Iris pigment epithelial cell (primary cell): ENCODE data around the gene CDADC1.
A peak's percentile ranks its signal among the peaks of the same experiment; 100 is the strongest.
"Not testable (repeated sequence)": the region's sequence is repeated elsewhere in the genome, so short reads cannot be mapped to it uniquely, and the experiment has no call there.

Source experiments
- DNase-seq: peaks from one replicate; pipeline ENCODE4 v3.0.0-alpha.2; 2011; ENCODE audit warnings: low read depth

The CDADC1 gene

DNA sequence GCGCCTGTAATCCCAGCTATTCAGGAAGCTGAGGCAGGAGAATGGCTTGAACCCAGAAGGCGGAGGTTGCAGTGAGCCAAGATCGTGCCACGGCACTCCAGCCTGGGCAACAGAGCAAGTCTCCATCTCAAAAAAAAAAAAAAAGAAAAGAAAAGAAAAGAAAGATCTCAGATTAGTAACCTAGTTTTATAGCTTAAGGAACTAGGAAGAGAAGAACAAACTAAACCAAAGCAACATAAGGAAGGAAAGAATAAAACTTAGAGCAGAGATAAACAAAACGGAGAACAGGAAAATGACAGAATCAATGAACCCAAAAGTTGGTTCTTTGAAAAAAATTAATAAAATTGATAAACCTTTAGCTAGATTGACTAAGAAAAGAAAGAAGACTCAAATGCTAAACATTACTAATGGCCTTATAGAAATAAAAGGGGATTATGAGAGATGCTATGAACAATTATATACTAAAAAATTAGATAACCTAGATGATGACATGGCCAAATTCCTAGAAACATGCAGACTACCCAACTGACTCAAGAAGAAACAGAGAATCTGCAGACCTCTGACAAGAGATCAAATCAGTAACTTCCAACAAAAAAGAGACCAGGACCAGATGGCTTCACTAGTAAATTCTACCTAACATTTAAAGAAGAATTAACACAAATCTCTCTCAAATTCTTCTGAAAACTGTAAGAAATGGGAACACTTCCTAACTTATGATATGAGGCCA, 68.2 kb downstream of the CDADC1 start:
- no peak for DNase-seq

DNA sequence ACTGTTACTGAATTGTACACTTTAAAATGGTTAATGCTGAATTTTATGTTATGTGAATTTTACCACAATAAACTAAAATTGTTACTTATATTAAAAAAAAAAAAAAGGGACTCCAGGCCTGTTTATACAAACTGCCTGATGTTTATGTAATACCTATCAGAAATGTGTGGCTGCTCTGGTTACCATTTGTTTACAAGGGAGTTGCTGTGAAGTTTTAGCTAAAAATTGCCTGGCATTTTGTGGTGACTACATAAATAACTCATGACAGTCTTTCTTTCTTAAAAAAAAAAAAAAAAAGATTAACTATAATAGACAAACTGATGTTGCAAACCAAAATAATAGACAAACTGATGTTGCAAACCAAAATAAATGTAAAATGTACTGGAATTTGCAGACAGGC, 71.8 kb downstream of the CDADC1 start:
- DNase-seq, result peak; percentile 68

DNA sequence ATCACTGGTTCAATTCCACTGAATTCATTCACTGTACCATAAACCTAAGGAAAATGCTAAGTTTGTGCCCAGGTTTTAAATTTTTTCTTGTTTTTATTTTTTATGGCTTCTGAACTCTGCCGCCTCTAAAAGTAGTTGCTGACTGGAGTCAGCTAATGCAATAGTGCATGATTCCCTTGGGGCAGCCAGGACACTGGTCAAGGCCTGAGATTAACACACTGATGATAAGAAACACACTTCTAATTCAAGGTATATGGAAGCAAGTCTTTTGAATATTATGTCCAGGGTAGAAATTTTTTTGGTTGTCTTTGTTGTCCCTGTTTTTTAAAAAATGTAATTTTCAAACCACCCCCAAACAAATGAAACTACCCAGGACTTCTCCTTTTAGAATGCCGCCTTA, 72.2 kb downstream of the CDADC1 start:
- no peak for DNase-seq

DNA sequence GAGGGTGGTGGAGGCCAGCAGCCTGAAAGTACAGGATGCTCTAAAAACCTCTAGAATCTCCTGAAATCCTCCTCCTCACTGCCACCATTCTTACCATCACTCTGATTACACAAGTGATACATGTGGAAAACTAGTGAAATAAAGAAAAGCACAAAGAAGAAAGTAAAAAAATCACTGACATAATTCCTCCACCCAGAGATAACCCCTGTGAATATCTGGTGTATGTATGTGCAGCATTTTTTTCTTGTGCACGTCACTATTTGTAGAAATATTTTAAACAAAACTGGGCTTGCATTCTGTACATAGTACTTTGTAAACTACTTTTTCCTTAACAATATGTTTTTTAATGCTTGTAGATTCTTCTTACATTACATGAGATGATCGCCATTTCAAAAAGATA, 73.2 kb downstream of the CDADC1 start:
- DNase-seq, result peak; percentile 26

DNA sequence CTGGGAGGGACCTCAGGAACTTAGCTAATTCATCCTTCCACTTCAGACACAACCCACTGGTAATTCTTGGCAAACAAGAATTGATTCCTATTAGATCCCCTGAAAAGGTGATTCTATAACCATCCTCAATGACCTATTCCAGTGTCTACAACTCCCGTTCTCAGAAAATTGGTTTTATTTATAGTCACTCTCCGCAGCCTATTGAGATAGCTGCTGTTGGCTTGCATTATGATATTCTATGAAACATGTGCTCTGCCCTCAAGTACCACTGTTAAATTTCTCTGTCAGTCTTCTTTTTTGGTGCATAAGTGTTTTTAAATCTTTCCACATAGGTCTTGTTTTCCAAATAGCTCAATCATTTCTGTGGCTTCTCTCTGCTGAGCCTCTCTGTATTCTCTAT, 75.0 kb downstream of the CDADC1 start:
- DNase-seq, result no peak

DNA sequence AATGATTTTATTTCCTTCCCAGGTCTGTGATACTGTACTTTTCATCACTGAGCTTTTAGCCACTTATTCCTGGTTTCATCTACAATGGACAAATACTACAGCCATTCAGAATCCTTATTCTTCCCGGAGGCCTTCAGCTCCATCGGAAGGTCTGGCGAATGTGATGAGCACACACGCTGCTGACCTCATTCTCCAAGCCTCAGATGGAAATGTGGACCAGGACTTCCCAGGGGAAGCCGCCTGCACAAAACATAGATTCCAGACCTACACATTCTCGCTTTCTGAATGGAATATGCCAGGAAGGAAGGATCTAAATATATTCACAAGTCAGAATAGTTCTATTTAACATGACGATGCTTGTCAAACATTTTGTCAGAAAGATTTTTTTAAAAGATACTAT, 75.6 kb downstream of the CDADC1 start:
- no peak for DNase-seq

DNA sequence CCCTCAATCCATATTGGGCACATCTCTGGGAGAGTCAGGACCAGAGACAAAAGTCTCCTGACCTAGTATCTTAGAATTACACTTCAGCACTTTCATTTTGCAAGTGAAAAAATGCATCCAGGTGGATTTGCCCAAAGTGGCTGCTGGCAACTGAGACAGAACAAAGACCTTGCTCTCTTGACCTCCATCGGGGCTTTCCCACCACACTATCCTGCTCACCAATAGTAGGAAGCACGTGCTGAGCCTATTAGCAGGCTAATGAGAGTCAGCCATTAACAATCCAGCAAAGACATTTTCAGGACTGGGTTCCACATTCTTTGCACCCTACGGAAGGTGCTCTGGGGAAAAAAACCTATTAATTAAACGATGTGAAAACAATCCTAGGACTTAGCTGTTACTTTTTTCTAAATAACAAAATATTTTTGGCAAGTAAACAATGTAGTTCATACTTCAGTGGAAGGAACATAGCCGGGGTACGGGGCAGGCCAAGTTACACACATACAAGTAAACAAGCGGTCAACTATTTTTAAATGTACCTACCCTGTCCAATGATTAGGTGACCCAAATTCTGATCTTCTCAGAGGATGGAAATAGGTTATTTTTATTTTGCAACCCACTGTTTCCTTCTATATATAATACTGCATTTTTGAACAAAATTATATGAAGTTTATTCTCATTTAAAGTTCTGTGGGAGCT, 78.6 kb downstream of the CDADC1 start:
- no peak for DNase-seq

DNA sequence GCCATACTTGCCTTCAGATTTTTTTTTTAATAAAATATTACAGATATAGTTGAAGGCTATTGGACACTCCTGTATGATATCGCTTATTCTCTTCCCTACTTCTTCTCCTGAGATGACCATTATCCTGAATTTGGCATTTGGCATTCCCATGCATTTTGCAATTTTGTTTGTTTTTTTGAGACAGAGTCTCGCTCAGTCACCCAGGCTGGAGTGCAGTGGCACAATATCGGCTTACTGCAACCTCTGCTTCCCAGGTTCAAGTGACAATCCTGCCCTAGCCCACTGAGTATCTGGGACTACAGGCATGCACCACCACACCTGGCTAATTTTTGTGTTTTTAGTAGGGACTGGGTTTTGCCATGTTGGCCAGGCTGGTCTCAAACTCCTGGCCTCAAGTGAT, 79.4 kb downstream of the CDADC1 start:
- DNase-seq, result not testable (repeated sequence)

DNA sequence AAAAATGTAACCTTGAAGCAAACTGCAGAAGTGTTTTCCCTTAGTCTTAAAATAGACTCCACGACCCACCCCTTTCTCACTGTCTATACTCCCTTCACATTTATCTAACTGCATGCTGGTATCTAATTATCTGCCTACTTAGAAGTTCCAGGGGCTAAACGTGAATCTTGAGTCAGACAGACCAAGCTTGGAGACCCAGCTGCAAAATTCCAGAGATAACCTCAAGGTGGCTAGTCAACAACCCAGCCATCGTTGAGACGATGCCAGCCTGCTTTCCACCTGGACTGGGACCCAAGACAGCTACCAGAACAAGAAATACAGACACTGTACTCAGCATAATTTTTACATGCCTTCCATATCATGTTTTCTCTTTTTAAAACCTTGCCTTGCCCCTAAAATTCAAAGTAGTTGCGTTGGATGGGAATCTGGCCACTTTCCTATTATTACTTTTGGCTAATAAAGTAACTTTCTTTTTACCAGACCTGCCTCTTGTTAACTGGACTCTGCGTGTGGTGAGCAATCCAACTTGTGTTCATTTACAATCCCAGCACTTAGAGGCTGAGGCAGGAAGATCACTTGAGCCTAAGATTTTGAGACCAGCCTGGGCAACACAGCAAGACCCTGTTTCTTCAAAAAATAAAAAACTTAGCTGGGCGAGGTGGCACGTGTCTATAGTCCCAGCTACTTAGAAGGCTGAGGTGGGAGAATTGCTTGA, 82.3 kb downstream of the CDADC1 start:
- no peak for DNase-seq

DNA sequence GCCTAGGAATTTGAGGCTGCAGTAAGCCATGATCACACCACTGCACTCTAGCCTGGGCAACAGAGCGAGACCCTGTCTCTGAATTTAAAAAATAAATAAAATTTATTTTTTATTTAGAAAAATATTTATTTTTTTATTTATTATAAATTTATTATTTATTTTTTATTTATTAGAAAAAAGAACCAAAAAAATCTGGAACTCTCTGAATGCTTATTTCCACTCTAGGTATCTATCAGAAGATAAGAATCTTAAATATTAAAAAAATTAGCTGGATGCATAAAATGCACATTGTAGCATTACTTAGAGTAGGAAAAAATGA, 82.8 kb downstream of the CDADC1 start:
- DNase-seq, result no peak

DNA sequence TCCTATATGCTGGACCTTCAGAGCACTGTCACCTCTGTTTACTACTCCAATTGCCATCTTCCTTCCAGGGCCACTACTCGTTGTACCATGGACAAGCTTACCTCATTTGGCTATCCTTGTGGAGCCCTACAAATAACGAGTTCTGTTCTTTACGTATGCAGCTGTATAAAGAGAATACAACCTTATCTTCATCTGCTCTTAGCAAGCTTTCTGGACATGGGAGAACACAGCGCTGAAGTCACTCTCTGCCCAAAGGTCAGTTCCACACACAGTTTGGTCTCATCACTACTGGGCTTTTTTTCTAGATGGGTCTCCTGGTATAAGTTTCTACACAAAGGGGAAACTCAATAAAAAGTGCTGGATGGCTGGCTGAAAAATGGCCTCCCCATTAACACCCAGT, 88.9 kb downstream of the CDADC1 start:
- DNase-seq, result no peak

DNA sequence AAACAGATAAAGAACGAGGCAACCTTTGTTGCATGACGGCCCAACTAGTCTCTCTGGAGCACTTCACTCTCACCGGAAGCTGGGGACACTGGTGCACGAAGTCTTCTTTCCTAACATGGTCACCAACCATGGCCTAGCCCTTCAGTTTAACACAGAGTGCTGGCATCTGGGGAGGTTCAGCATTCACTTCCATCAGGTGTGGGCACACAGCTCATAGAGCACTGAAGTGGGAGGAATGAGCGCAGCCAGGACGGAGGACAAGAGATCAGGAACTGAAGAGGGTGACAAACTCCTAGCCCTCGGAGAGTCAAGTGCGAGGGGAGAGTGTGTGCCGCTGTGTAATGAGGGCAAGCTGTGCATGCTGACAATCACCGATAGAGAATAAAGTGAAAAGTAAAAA, 92.4 kb downstream of the CDADC1 start:
- no peak for DNase-seq

DNA sequence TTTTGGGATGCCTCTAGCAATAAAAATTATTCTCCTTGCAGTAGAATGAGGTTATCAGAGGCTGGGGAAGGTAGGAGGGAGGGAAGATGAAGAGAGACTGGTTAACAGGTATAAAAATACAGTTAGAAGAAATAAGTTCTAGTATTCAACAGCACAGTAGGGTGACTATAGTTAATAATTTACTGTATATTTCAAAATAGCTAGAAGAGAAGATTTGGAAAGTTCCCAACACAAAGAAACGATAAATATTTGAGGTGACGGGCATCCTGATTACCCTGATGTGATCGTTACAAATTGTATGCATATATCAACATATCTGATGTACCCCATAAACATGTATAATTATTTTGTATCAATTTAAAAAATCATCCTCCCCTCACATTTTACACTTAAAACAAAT, 93.8 kb downstream of the CDADC1 start:
- DNase-seq, result no peak

DNA sequence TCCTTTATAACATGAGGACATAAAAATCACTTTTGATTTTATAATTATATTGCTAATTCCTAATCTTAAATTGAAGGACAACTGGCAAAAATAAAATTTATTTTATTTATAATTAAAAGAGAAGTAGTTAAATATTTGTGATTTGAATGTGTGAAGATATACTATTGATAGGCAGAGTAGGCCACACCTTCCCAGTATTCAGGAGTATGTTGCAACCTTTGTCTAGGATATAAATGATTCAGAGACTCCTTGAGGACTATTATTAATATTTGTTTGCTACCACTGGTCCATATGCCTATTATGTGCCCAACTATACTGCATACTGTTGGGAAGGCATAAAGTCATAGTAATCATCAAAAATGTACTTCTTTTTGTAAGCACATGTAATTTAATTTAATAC, 94.2 kb downstream of the CDADC1 start:
- no peak for DNase-seq

DNA sequence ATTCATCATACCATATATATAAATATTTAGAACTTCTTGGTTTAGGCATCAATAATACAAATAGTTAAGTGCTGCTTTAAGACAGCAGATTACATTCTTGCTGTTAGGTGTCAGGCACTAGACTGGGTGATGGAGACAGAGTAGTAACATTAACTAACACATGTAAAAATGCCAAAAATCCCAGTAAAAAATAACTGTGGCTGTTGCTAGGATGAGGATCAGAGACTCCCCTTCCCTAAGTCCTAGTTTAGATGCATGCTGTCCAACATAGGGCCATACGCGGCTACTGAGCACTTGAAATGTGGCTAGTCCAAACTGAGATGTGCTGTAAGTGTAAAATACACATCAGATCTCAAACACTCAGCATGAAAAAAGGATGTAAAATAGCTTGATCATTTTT, 94.7 kb downstream of the CDADC1 start:
- no peak for DNase-seq
